ENCODE results near the gene S100A7A. TPM values are rescaled to one million over a fixed set of nuclear protein-coding genes. Genes with fewer than 3 reads are reported as not detected.
"Not testable (repeated sequence)": the region's sequence is repeated elsewhere in the genome, so short reads cannot be mapped to it uniquely, and the experiment has no call there.

S100A7A gene
- total RNA-seq, 1 donor from 2014 or later = not detected

DNA sequence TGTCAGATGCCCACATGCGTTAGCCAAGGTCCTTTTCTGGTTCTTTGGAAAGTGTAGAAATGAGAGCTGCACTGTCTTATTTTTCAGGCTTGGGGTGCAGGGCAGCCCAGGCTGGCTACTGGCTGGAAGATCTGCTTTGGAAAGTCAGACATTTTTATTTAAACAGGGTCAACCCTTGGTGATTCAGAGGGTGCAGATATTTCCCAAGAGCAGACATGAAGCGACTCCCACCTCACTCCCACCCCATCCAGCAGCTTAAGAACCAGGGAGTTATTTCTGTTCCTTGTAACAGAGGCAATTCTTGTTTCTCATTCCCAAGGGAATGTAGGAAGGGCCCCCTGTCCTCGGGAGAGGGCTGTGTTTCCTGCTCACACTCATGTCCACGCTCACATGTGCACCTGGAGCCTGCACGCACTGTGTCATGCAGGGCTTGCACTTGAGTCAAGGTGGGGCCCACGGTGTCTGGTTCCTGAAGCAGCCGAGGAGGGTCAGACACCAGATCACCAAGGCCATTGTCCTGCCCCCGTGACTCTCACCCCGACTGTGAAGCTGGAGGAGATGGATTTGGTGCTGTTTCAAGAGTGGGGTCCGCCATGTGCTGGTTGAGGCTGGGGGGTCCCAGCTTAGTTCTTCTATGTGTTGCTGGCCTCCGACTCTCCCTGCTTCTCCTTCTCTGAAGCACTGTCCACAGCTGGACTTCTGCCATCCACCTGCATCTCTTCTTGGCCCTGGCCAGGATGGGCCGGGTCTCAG, 992 bp downstream of the S100A7A start:
- no peak for DNase-seq
- intact Hi-C loops (cut with micrococcal nuclease) = no loop called here
- no peak for ATAC-seq

DNA sequence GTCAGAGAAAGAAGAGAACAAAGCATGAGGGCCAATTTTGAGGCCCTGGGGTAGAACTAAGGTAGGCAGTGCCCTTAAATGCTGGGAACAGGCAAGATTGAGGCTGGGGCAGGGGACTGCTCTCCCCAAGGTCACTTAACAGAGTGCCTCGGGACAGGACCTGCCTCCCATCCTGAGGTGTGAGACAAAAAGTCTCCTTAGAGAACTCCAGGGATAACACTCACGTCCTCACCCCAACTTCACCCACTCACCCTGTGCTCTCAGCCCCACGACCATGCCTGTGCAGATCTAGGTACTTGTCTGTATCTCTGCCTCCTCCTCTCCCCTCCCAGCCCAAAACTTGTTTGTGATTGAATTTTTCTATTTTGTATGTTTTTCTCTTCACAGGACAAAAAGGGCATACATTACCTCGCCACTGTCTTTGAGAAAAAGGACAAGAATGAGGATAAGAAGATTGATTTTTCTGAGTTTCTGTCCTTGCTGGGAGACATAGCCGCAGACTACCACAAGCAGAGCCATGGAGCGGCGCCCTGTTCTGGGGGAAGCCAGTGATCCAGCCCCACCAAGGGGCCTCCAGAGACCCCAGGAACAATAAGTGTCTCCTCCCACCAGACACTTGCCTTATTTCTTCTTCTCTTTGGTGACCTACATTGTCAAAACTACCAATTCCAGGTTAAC, 2.6 kb downstream of the S100A7A start:
- intact Hi-C loops (cut with micrococcal nuclease); DNase-seq; ATAC-seq: not testable (repeated sequence)

GRCh38 chr1:153419436-153419793, 3.1 kb downstream of the S100A7A start:
- intact Hi-C loops (cut with micrococcal nuclease); ATAC-seq; DNase-seq: not testable (repeated sequence)

- ATAC-seq = no peak
- no peak for DNase-seq
- intact Hi-C loops (cut with micrococcal nuclease) = no loop called here
These were observed 4.0 kb downstream of the S100A7A start for GRCh38 chr1:153420306-153420705.

- DNase-seq (peak; percentile 73), ATAC-seq (peak; percentile 48)
- intact Hi-C loops (cut with micrococcal nuclease) = no loop called here
These were observed 6.2 kb downstream of the S100A7A start for GRCh38 chr1:153422450-153423068.

- ATAC-seq = no peak
- DNase-seq = no peak
- intact Hi-C loops (cut with micrococcal nuclease) = no loop called here
These were observed 10.5 kb downstream of the S100A7A start for GRCh38 chr1:153426809-153427208.

GRCh38 chr1:153428073-153428638, 11.8 kb downstream of the S100A7A start:
- ATAC-seq (no peak), DNase-seq (no peak)
- intact Hi-C loops (cut with micrococcal nuclease) = no loop called here

- intact Hi-C loops (cut with micrococcal nuclease) = no loop called here
- ATAC-seq = no peak
- no peak for DNase-seq
These were observed 12.5 kb downstream of the S100A7A start for GRCh38 chr1:153428791-153429190.

DNA sequence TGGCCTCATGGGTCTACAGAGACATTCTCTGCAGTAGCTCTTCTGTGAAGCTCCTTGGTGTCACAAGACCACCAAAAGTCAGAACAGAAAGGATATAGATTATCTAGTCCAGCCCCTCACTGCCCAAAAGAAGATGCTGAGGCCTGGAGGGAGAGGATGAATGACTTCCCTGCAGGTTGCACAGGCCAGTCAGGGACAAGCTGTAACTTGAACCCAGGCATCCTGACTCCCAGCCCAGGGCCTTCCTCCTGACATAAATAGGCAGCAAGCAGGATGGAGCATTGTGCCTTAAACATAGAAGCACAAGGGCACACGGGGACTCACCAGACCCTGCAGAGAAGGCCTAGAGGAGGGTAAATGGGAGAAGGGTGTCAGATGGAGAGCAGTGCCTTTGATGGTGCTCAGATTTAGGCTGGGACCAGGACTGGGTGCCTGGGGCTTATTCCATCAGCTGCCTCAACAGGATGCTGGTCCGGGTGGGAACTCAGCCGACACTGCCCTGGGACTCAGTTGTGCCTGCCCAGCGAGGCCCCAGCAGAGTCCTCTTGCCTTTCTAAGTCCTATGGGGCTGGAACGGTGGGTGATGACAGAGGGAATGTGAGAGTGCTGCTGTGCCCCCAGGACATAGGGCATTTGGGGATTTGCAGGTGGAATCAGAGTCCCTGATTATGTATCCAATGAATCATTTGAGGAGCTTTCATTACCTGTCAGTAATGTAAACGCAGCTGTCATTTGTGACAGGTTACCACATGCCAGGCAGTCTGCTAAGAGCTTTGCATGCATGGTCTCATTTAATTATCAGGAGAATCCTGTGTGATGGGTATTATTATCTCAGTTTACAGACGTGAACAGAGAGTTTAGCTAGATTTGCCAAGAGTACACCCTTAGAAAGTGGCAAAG, 13.2 kb downstream of the S100A7A start:
- intact Hi-C loops (cut with micrococcal nuclease) = no loop called here
- no peak for ATAC-seq
- no peak for DNase-seq

DNA sequence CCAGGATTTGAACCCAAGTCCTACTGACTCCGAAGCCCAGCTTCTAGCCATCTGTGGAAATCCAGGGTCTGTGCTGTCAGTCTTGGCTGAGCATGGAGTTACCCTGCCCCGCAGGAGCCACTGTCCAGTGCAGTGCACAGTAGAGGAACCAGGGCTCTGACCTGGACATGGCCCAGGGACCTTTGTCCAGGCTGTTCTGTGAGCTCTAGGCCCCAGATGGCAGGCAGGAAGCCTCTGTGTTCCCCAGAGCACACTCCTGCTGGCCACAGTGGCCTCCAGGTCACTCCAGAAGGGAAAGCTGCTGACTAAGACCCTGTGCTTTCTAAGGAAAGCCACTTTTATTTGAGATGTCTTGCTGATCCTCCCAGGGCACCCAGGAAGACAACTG, 13.8 kb downstream of the S100A7A start:
- DNase-seq (no peak), ATAC-seq (no peak)
- intact Hi-C loops (cut with micrococcal nuclease) = no loop called here

DNA sequence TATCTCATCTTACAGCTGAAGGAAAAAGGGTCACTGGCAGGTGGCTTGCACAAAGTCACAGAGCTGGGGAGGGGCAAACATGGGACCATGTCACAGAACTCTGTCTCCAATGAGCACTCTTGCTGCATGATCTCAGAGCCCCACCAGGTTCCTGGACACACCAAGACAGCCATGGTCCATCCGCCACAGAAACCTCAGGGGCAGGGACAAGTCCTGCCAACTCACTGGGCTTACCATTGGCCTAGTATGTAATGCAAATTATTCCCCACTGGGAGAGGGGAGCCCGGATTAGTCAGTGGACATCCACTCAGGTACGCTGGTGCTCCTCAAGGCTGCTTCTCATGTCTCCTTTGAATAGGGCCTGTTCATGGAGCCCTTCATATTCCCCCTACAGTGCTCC, 14.2 kb downstream of the S100A7A start:
- intact Hi-C loops (cut with micrococcal nuclease) = no loop called here
- no peak for DNase-seq
- ATAC-seq = no peak

GRCh38 chr1:153431002-153431401, 14.7 kb downstream of the S100A7A start:
- ATAC-seq (no peak), DNase-seq (no peak)
- intact Hi-C loops (cut with micrococcal nuclease) = no loop called here

GRCh38 chr1:153431427-153431826, 15.1 kb downstream of the S100A7A start:
- intact Hi-C loops (cut with micrococcal nuclease) = no loop called here
- ATAC-seq (no peak), DNase-seq (no peak)

GRCh38 chr1:153431928-153432327, 15.6 kb downstream of the S100A7A start:
- intact Hi-C loops (cut with micrococcal nuclease) = no loop called here
- DNase-seq (no peak), ATAC-seq (no peak)

DNA sequence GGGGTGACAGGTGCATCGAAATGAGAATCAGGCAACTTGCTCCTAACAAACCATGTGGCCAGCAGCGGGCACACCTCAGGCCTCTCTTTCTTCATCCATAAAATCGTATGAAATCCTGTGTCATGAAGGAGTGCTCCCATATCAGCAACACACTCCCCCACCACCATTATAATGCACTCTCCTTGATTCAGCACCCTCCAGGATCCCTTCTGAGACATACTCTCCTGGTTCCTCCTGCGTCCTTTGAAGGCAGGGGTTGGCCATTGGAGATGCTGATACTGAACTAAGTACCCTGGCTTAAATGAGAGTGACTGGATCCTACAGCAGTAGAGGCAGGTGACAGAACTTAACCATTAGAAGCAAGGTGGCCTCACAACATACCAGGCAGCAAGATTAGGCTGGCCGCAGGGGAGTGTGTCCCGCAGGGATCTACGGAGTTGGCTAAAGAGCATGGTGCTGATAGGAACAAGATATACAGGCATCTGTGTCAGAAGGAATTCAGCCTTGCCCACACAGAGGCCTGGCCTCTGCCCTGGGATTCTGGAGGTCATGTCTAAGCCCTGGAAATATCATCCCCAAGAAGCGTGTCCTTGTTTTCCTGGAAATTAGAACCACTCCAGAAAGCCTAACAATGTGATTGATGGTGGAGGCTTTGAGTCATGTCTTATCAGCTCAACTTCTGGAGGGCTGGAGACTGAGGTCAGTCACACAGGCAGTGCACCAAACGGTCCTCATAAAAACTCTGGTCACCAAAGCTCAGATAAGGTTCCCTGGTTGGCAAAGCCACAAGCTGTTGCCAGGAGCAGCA, 16.8 kb downstream of the S100A7A start:
- intact Hi-C loops (cut with micrococcal nuclease) = no loop called here
- no peak for DNase-seq
- no peak for ATAC-seq

- intact Hi-C loops (cut with micrococcal nuclease) = no loop called here
- DNase-seq (no peak), ATAC-seq (no peak)
These were observed 18.6 kb downstream of the S100A7A start for GRCh38 chr1:153434746-153435455.

GRCh38 chr1:153437236-153437635, 20.9 kb downstream of the S100A7A start:
- ATAC-seq (no peak), DNase-seq (no peak)
- intact Hi-C loops (cut with micrococcal nuclease) = no loop called here

- ATAC-seq = no peak
- intact Hi-C loops (cut with micrococcal nuclease) = no loop called here
- no peak for DNase-seq
These were observed 22.3 kb downstream of the S100A7A start for GRCh38 chr1:153438599-153438998.

All from left ventricle myocardium superior (tissue), 1 donor.